PFSK-1 (cell line): Measurements from ENCODE around the gene RAB3GAP2.

ENCODE experiments used
- FOXP2 ChIP-seq: optimal IDR thresholded peaks from 2 replicates; pipeline ENCODE3; 2011; ENCODE audit warnings: borderline replicate concordance, control low read depth, inconsistent platforms; ENCODE audit not compliant: insufficient read depth; ENCODE audit errors: extremely low read length, extremely low read depth
- POLR2AphosphoS5 ChIP-seq: IDR thresholded peaks from 2 replicates; pipeline ENCODE4 v1.6.1; 2012; ENCODE audit warnings: low read depth, mild to moderate bottlenecking, control low read depth, low read length, moderate library complexity
- SIN3A ChIP-seq: IDR thresholded peaks from 2 replicates; pipeline ENCODE4 v1.6.1; 2012; ENCODE audit warnings: mild to moderate bottlenecking, low read length, moderate library complexity, borderline replicate concordance; ENCODE audit not compliant: insufficient read depth
- TAF1 ChIP-seq: IDR thresholded peaks from 2 replicates; pipeline ENCODE4 v1.6.1; 2012; ENCODE audit warnings: low read length, control low read depth, borderline replicate concordance; ENCODE audit not compliant: insufficient read depth
- TF ChIP-seq, protein P1 (sequence below), 2 experiments: IDR thresholded peaks; 2 replicates each; pipeline versions ENCODE4 v1.6.1 to v1.8.0; 2011 to 2012; ENCODE audit warnings: low read depth in 2 of 2, low read length in 2 of 2, control low read depth in 1 of 2, inconsistent platforms in 1 of 2, mild to moderate bottlenecking in 1 of 2, moderate library complexity in 1 of 2; ENCODE audit not compliant: insufficient read depth in 1 of 2

- TF ChIP-seq TAF1 (no peak), POLR2AphosphoS5 (no peak), FOXP2 (no peak), SIN3A (no peak)
- TF ChIP-seq, protein P1, sequence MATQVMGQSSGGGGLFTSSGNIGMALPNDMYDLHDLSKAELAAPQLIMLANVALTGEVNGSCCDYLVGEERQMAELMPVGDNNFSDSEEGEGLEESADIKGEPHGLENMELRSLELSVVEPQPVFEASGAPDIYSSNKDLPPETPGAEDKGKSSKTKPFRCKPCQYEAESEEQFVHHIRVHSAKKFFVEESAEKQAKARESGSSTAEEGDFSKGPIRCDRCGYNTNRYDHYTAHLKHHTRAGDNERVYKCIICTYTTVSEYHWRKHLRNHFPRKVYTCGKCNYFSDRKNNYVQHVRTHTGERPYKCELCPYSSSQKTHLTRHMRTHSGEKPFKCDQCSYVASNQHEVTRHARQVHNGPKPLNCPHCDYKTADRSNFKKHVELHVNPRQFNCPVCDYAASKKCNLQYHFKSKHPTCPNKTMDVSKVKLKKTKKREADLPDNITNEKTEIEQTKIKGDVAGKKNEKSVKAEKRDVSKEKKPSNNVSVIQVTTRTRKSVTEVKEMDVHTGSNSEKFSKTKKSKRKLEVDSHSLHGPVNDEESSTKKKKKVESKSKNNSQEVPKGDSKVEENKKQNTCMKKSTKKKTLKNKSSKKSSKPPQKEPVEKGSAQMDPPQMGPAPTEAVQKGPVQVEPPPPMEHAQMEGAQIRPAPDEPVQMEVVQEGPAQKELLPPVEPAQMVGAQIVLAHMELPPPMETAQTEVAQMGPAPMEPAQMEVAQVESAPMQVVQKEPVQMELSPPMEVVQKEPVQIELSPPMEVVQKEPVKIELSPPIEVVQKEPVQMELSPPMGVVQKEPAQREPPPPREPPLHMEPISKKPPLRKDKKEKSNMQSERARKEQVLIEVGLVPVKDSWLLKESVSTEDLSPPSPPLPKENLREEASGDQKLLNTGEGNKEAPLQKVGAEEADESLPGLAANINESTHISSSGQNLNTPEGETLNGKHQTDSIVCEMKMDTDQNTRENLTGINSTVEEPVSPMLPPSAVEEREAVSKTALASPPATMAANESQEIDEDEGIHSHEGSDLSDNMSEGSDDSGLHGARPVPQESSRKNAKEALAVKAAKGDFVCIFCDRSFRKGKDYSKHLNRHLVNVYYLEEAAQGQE (IDR thresholded peaks at IDR 0.05; ENCODE audit: insufficient read depth in 1 of 2, low read depth in 2 of 2, low read length in 2 of 2): no peak
Measured at GRCh38 chr1:220149742-220150141, 122.5 kb downstream of the RAB3GAP2 start.
